Measurements from ENCODE around the gene NAT9. TPM values are rescaled to one million over a fixed set of nuclear protein-coding genes. Genes with fewer than 3 reads are reported as not detected.

Gene NAT9
- total RNA-seq, 1 donor = 32.0 TPM

DNA sequence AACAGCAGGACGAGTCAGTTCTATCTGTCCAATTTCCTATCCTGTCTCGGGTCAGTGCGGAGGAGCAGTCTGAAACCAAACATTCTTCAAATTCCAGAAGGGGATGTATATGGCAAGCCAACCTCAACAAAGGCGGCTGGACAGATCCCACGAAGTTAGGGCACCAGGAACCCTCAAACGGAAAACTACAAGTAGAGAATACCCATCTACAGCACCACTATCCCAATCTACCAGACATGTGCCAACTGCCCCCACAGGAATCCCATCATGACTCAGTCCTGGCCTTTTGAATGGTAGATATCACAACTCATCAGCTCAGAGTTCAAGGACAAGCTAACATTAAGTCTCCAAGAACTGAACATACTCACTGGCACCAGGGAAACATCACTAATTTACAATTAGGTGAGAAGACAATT is 2.3 kb downstream of the NAT9 start:
- TF ChIP-seq, protein P1, sequence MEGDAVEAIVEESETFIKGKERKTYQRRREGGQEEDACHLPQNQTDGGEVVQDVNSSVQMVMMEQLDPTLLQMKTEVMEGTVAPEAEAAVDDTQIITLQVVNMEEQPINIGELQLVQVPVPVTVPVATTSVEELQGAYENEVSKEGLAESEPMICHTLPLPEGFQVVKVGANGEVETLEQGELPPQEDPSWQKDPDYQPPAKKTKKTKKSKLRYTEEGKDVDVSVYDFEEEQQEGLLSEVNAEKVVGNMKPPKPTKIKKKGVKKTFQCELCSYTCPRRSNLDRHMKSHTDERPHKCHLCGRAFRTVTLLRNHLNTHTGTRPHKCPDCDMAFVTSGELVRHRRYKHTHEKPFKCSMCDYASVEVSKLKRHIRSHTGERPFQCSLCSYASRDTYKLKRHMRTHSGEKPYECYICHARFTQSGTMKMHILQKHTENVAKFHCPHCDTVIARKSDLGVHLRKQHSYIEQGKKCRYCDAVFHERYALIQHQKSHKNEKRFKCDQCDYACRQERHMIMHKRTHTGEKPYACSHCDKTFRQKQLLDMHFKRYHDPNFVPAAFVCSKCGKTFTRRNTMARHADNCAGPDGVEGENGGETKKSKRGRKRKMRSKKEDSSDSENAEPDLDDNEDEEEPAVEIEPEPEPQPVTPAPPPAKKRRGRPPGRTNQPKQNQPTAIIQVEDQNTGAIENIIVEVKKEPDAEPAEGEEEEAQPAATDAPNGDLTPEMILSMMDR (IDR thresholded peaks at IDR 0.05; ENCODE audit: insufficient read depth, low read depth, low read length) = no peak
- peak; percentile 73 for DNase-seq (ENCODE audit: low read depth)
- no peak overlapping the region for H3K4me3 ChIP-seq (ENCODE audit: low read depth, low read length)

DNA sequence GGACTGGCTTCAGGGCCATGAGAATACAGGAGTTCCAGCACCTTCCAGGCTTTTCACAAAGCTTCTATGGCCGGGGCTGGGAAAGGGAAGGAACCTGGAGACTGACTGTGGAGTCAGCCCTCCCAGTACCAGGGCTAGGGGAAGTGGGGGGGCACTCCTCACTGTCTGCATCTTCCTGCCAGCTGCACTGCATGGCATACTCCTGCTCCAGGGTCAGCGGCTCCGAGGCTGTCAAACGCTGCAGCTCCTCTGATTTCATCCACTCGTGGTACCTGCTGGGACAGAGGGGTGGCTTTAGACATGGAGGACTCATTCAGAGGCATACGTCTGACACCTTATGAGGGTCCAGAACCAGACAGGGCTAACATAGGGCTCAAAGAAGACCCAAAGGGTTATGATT is 2.7 kb downstream of the NAT9 start:
- H3K4me3 ChIP-seq (ENCODE audit: low read depth, low read length) = no peak overlapping the region
- TF ChIP-seq, protein P1 (IDR thresholded peaks at IDR 0.05; ENCODE audit: insufficient read depth, low read depth, low read length) = no peak
- no peak for DNase-seq (ENCODE audit: low read depth)

DNA sequence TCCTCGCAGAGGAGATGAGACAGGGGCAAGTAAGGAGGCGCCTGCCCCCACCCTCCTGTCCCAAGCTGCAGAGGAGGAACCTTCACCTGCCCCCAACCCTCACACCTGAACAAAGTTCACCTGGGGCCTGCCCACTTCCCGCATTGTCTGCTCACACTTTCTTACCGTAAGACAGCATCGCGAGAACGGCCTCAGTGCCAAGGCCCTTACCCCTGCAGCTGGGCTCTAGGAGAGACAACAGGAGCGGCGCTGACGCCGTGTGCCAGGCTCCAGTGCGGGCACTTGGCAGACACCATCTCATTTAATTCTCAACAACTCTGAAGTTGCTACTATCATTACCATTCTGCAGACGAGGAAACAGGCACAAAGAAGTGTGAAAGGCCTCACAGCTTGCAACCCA is 4.1 kb downstream of the NAT9 start:
- no peak overlapping the region for H3K4me3 ChIP-seq (ENCODE audit: low read depth, low read length)
- DNase-seq (ENCODE audit: low read depth) = no peak
- TF ChIP-seq, protein P1 (IDR thresholded peaks at IDR 0.05; ENCODE audit: insufficient read depth, low read depth, low read length) = no peak

DNA sequence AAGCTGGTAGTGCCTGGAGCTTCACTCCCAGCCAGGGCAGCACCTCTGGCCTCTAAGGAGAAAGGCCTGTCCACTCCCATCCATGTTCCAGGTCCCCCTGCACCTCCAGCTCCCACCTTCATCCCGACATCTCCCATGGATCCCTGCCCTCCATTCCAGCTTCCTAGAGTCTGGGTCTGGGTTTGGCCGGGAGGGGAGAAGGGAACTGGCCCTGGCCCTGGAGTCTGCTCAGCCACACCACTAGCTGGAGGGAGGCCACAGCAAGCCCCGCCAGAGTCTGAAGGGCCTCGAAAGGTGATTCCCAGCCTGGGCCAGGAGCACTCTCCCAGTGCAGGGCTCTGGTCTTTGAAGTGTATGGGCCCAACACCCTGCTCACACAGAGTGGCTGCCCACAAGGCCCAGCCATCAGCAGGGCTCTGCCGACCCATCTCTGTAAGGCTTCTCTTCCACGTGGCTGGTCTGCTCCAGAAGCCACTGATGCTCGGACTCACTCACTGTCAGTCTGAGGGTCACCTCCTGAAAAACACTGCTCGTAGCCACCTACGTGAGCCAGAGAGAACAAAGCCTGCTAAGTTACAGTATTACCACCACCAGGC is 4.7 kb downstream of the NAT9 start:
- TF ChIP-seq, protein P1 (IDR thresholded peaks at IDR 0.05; ENCODE audit: insufficient read depth, low read depth, low read length) = no peak
- DNase-seq (ENCODE audit: low read depth) = no peak
- no peak overlapping the region for H3K4me3 ChIP-seq (ENCODE audit: low read depth, low read length)

DNA sequence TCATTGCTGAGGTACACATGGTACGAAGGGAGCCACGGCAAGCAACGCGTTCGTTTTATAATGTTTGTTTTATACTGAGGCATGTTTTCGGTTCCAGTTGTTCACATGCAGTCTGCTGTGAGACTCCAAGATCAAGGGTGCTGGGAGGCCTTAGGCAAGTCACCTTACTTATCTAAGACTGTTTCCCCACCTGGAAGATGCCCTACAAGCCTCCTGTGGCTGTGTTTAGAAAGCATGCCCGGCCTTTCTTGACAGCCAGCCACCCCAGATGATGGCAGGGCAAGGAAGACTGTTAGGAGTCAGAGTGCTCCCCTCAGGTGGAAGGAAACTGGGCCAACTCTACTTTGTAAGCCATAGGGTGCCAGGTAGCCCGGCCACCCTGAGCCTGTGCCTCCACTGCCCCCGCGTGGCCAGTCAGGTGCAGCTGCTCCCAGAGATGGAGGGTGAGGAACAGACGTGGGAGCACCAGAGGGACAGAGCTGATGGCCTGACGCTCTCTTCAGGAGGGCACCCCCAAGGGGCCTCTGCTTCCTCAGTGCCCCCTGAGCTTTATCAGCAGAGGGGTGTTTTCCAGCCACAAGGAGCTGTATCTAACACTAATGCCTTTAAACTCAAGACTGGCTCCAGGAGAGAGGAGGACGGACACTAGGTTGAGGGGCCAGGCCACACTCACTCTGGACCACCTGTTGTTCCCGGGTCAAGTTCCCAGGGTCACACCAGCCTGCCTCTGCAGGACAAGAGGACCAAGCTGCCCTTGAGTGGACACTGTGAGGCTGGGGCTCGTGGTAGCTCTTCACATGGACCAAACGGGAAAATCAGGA is 5.4 kb downstream of the NAT9 start:
- no peak for DNase-seq (ENCODE audit: low read depth)
- TF ChIP-seq, protein P1 (IDR thresholded peaks at IDR 0.05; ENCODE audit: insufficient read depth, low read depth, low read length) = peak; percentile 83
- H3K4me3 ChIP-seq (ENCODE audit: low read depth, low read length) = no peak overlapping the region

DNA sequence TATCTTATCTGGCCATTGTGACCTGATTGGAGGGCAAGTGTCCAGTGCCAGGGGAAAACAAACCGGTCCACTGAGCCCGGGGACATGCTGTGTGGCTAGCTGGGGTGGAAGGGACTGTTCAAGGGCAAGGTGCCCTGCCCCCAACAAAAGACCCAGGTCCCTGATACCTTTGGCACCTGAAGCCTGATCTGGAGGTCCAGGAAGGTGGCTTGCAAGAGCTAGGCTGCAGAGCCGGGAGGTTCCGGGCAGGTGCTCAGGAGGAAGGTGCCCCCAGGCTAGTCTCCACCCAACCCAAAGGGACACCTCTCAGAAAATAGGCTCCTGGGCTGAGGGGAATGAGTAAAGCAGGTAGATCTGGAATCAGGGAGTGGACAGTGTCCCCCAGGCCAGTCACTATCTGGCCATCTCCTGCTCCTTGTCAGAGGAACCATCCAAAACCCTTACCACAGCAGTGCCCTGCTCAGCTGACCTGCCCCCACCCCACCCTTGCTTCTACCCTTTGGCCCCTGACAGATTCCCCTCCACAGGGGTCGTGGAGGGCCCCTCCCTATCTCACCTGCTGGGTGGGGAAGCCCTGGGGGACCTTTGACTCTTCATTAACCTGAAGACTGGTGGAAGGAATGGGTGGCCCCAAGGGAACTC is 6.2 kb downstream of the NAT9 start:
- no peak overlapping the region for H3K4me3 ChIP-seq (ENCODE audit: low read depth, low read length)
- no peak for DNase-seq (ENCODE audit: low read depth)
- TF ChIP-seq, protein P1 (IDR thresholded peaks at IDR 0.05; ENCODE audit: insufficient read depth, low read depth, low read length) = no peak
